ENCODE data around the gene TVP23C.
A peak's percentile ranks its signal among the peaks of the same experiment; 100 is the strongest.

Gene TVP23C

DNA sequence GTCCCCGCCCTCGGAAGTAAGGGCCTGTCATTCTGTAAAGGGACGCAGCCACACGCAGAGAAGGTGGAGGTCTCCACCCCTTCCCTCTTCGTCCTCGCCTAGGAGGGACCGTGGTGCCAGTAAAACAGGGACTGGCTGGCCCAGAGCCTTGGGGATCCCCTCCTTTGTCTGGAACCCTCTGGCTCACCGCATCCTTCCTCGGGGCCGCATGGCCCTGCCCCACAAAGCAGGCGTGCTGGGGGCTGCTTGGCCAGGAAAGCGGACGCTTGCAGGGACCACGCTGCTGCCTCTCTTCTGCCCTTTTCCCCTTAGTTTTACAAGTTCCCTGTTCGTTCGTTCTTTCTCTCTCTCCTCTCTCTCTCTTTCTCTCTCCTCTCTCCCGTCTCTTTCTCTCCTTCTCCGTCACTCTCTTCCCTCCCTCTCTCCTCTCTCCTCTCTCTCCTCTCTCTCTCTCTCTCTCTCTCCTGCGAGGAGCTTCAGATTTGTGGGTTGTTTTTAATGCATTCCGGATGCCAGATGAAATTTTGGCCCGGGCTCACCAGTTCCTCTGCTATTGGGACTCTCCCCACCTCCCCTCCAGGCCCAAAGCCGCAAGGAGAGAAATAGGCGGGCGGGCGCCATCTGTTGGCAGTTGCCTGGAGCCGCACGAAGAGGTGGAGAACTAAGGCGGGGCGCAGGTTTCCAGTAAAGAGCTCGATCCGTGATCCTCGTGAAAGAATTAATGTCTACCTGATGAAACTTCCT lies 60.7 kb downstream of the TVP23C start:
- Histone ChIP-seq H3K4me2 (ENCODE audit: low read depth, low read length, poor library complexity, severe bottlenecking) (peak overlapping the region; percentile 56), H3K9ac (ENCODE audit: low read length) (peak overlapping the region; percentile 23; the same call in 1 of the 2 replicates)

DNA sequence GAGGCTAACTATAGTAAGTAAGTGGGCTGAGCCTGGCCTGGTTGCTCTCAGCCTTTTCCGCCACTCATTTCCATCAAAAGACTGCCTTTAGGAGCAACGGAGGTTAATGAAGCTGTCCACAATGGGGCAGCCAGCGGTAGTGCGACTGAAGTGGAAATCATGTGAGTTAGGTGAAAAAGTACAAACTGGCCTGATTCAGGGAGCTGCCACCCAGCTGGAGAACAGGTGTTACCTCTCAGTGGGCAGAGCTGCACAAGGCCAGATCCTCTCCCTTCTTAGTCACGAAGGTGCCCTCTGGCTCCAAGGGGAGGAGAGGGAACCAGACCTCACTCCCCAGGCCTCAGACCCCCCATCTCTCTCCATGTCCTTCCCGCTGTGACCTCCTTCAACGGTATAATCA lies 61.5 kb downstream of the TVP23C start:
- Histone ChIP-seq H2AFZ (ENCODE audit: low read depth, low read length, severe bottlenecking) (no peak overlapping the region), H3K4me2 (ENCODE audit: low read depth, low read length, poor library complexity, severe bottlenecking) (no peak overlapping the region), H3K9me2 (replicated peaks; ENCODE audit: insufficient read depth, low read length) (no peaks in the 10 kb centered on the region), H3K9me3 (ENCODE audit: insufficient read depth, low read length) (no peaks in the 10 kb centered on the region), H3K27ac (ENCODE audit: low read depth, low read length) (no peak overlapping the region), H3K9ac (ENCODE audit: low read length) (no peak overlapping the region), H3F3A (ENCODE audit: insufficient read depth) (no peaks in the 10 kb centered on the region), H3K4me3 (ENCODE audit: insufficient read depth, low read length, poor library complexity, severe bottlenecking) (no peak overlapping the region), H3K36me3 (ENCODE audit: low read length) (no peaks in the 10 kb centered on the region), H3K27me3 (ENCODE audit: low read length) (no peaks in the 10 kb centered on the region), H4K20me1 (ENCODE audit: low read depth, low read length) (no peaks in the 10 kb centered on the region), H3K79me2 (ENCODE audit: insufficient read depth, low read length) (no peaks in the 10 kb centered on the region)
- TF ChIP-seq EZH2phosphoT487 (conservative IDR thresholded peaks at IDR 0.05; ENCODE audit: low read length), result no peak
- TF ChIP-seq, protein P1, sequence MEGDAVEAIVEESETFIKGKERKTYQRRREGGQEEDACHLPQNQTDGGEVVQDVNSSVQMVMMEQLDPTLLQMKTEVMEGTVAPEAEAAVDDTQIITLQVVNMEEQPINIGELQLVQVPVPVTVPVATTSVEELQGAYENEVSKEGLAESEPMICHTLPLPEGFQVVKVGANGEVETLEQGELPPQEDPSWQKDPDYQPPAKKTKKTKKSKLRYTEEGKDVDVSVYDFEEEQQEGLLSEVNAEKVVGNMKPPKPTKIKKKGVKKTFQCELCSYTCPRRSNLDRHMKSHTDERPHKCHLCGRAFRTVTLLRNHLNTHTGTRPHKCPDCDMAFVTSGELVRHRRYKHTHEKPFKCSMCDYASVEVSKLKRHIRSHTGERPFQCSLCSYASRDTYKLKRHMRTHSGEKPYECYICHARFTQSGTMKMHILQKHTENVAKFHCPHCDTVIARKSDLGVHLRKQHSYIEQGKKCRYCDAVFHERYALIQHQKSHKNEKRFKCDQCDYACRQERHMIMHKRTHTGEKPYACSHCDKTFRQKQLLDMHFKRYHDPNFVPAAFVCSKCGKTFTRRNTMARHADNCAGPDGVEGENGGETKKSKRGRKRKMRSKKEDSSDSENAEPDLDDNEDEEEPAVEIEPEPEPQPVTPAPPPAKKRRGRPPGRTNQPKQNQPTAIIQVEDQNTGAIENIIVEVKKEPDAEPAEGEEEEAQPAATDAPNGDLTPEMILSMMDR (IDR thresholded peaks at IDR 0.05; ENCODE audit: insufficient read depth, low read length, poor library complexity, severe bottlenecking), result no peak

More for the DNA sequence above, 60.7 kb downstream of the TVP23C start:
- no peaks in the 10 kb centered on the region for H3K79me2 ChIP-seq (ENCODE audit: insufficient read depth, low read length)
- TF ChIP-seq, protein P1 (IDR thresholded peaks at IDR 0.05; ENCODE audit: insufficient read depth, low read length, poor library complexity, severe bottlenecking), result peak; percentile 80
- TF ChIP-seq EZH2phosphoT487 (conservative IDR thresholded peaks at IDR 0.05; ENCODE audit: low read length), result no peak
- H3F3A ChIP-seq (ENCODE audit: insufficient read depth), result no peaks in the 10 kb centered on the region
- H3K27me3 ChIP-seq (ENCODE audit: low read length), result no peaks in the 10 kb centered on the region
- no peaks in the 10 kb centered on the region for H4K20me1 ChIP-seq (ENCODE audit: low read depth, low read length)
- peak overlapping the region; percentile 19 for H3K4me3 ChIP-seq (ENCODE audit: insufficient read depth, low read length, poor library complexity, severe bottlenecking)
- no peaks in the 10 kb centered on the region for H3K9me3 ChIP-seq (ENCODE audit: insufficient read depth, low read length)
- peak overlapping the region; percentile 70 for H2AFZ ChIP-seq (ENCODE audit: low read depth, low read length, severe bottlenecking)
- no peaks in the 10 kb centered on the region for H3K36me3 ChIP-seq (ENCODE audit: low read length)
- no peaks in the 10 kb centered on the region for H3K9me2 ChIP-seq (replicated peaks; ENCODE audit: insufficient read depth, low read length)
- H3K27ac ChIP-seq (ENCODE audit: low read depth, low read length), result no peak overlapping the region

DNA sequence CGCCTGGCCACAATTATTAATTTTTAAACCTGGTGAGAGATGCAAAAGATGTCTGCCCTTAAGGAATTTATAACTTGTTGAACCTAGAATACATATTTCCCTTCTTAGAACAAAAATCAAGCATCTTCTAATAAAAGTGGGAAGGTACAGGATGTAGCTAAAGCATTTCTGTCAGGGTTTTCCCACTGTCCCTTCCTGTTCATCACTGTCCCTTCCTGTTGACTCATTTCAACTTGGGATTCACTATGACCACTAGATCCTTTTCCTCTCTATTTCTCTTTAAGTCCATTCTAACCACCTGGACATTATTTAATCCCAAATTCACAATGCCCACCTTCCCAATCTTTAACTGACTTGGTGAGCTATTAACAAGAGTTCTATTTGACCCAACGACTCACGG lies 62.0 kb downstream of the TVP23C start:
- H3K4me2 ChIP-seq (ENCODE audit: low read depth, low read length, poor library complexity, severe bottlenecking), result no peak overlapping the region
- no peaks in the 10 kb centered on the region for H3K9me3 ChIP-seq (ENCODE audit: insufficient read depth, low read length)
- TF ChIP-seq, protein P1 (IDR thresholded peaks at IDR 0.05; ENCODE audit: insufficient read depth, low read length, poor library complexity, severe bottlenecking), result no peak
- TF ChIP-seq EZH2phosphoT487 (conservative IDR thresholded peaks at IDR 0.05; ENCODE audit: low read length), result no peak
- H3K36me3 ChIP-seq (ENCODE audit: low read length), result no peaks in the 10 kb centered on the region
- no peaks in the 10 kb centered on the region for H3K79me2 ChIP-seq (ENCODE audit: insufficient read depth, low read length)
- H2AFZ ChIP-seq (ENCODE audit: low read depth, low read length, severe bottlenecking), result no peak overlapping the region
- H3K27ac ChIP-seq (ENCODE audit: low read depth, low read length), result no peak overlapping the region
- H3K9me2 ChIP-seq (replicated peaks; ENCODE audit: insufficient read depth, low read length), result no peaks in the 10 kb centered on the region
- H3F3A ChIP-seq (ENCODE audit: insufficient read depth), result no peaks in the 10 kb centered on the region
- no peaks in the 10 kb centered on the region for H3K27me3 ChIP-seq (ENCODE audit: low read length)
- no peaks in the 10 kb centered on the region for H4K20me1 ChIP-seq (ENCODE audit: low read depth, low read length)
- H3K9ac ChIP-seq (ENCODE audit: low read length), result no peak overlapping the region
- H3K4me3 ChIP-seq (ENCODE audit: insufficient read depth, low read length, poor library complexity, severe bottlenecking), result no peak overlapping the region
